WTC11 (cell line): ENCODE measurements around the gene LHB.
"Not testable (repeated sequence)": the region's sequence is repeated elsewhere in the genome, so short reads cannot be mapped to it uniquely, and the experiment has no call there.

Experiments
- CTCF ChIP-seq: fragments of 200-600 bp; IDR thresholded peaks from 2 replicates; pipeline ENCODE4 v1.8.0; 2022; ENCODE audit warnings: antibody characterized with exemption
- MAX ChIP-seq: sonication (generic); formaldehyde crosslinking; IDR thresholded peaks from 2 replicates; pipeline ENCODE4 v1.8.0; 2022; ENCODE audit warnings: mild to moderate bottlenecking, missing genetic modification reagents
- NR1H2 ChIP-seq: sonication (generic); formaldehyde crosslinking; IDR thresholded peaks from 2 replicates; pipeline ENCODE4 v1.9.0; 2021; ENCODE audit warnings: mild to moderate bottlenecking, moderate library complexity, missing genetic modification reagents
- SP1 ChIP-seq: sonication (generic); formaldehyde crosslinking; conservative IDR thresholded peaks from 2 replicates; pipeline ENCODE4 v1.8.1; 2022; ENCODE audit warnings: missing genetic modification reagents
- TP53 ChIP-seq: sonication (generic); formaldehyde crosslinking; IDR thresholded peaks from 2 replicates; pipeline ENCODE4 v1.8.1; 2023; ENCODE audit warnings: mild to moderate bottlenecking, missing genetic modification reagents
- USF2 ChIP-seq: sonication (generic); formaldehyde crosslinking; IDR thresholded peaks from 2 replicates; pipeline ENCODE4 v1.8.1; 2023; ENCODE audit warnings: mild to moderate bottlenecking, missing genetic modification reagents, moderate library complexity
- ZNF138 ChIP-seq: sonication (generic); formaldehyde crosslinking; conservative IDR thresholded peaks from 2 replicates; pipeline ENCODE4 v1.8.1; 2022; ENCODE audit warnings: mild to moderate bottlenecking, moderate library complexity, missing genetic modification reagents
- ZNF232 ChIP-seq: sonication (generic); formaldehyde crosslinking; IDR thresholded peaks from 2 replicates; pipeline ENCODE4 v1.8.0; 2022; ENCODE audit warnings: mild to moderate bottlenecking, missing genetic modification reagents
- ZNF263 ChIP-seq: sonication (generic); formaldehyde crosslinking; IDR thresholded peaks from 2 replicates; pipeline ENCODE4 v1.8.1; 2022; ENCODE audit warnings: low read depth, mild to moderate bottlenecking, moderate library complexity, missing genetic modification reagents

- TF ChIP-seq MAX (CRISPR knock-in tag); SP1 (CRISPR knock-in tag); ZNF232 (CRISPR knock-in tag); TP53 (CRISPR knock-in tag); CTCF; NR1H2 (CRISPR knock-in tag); USF2 (CRISPR knock-in tag); ZNF138 (CRISPR knock-in tag); ZNF263: not testable (repeated sequence)
These were observed 12.9 kb upstream of the LHB start for GRCh38 chr19:49029749-49030148.
